GM13976 (cell line): ENCODE results near the gene TBX2.

Experiments used
- DNase-seq: peaks from one replicate; pipeline ENCODE4 v3.0.0; 2012; ENCODE audit warnings: low spot score
- CTCF ChIP-seq: IDR thresholded peaks from 2 replicates; pipeline ENCODE4 v1.5.1; 2012; ENCODE audit warnings: borderline replicate concordance, mild to moderate bottlenecking; ENCODE audit not compliant: insufficient read depth; ENCODE audit errors: extremely low read depth, missing control alignments, control extremely low read depth
- in situ Hi-C: fragments of 300-500 bp; cut with MboI; formaldehyde crosslinking; loops from one replicate; pipeline ENCODE4 v1.12.0; 2022; ENCODE audit warnings: low sequenced_read_pairs, mixed read lengths, inconsistent platforms; ENCODE audit not compliant: unreplicated experiment

The TBX2 gene

GRCh38 chr17:61451538-61452300, 52.1 kb downstream of the TBX2 start:
- no peak for DNase-seq
- in situ Hi-C loops: no loop called here
- TF ChIP-seq CTCF: no peak

- in situ Hi-C loops: no loop called here
- no peak for TF ChIP-seq CTCF
- no peak for DNase-seq
Observed at GRCh38 chr17:61452301-61453290, 53.0 kb downstream of the TBX2 start, which contains the start of gene TBX4. TBX4 (plus strand) TSS chr17:61452422; CDS start chr17:61456491, 4,069 bp downstream.

- no peak for TF ChIP-seq CTCF
- no peak for DNase-seq
- in situ Hi-C loops: no loop called here
Observed at GRCh38 chr17:61453566-61454380, 54.1 kb downstream of the TBX2 start.

GRCh38 chr17:61454381-61455323, 55.0 kb downstream of the TBX2 start:
- in situ Hi-C loops: no loop called here
- no peak for TF ChIP-seq CTCF
- no peak for DNase-seq

GRCh38 chr17:61455324-61456060, 55.8 kb downstream of the TBX2 start:
- DNase-seq: no peak
- in situ Hi-C loops: no loop called here
- TF ChIP-seq CTCF: no peak
